Kidney (tissue), 14 donors: ENCODE results near the gene TPSB2. TPM values are rescaled to one million over a fixed set of nuclear protein-coding genes. Genes with fewer than 3 reads are reported as not detected.

Source experiments
- DNase-seq, 5 donors: peaks; one replicate each; pipeline ENCODE4 v3.0.0-alpha.2; 2013 to 2020
- FAIRE-seq: peaks from 2 replicates; lab custom pipeline; 2012; peaks lifted over from hg19 to GRCh38; lab: Jason Lieb, UNC
- H3K27ac ChIP-seq, 2 donors: one replicate each; pipeline ENCODE4 v1.7.0; 2013; ENCODE audit warnings: low read depth in 2 of 2, low read length in 2 of 2, inconsistent platforms in 1 of 2
- H3K27me3 ChIP-seq: one replicate; pipeline ENCODE4 v1.7.1; 2013; ENCODE audit warnings: low read length, inconsistent platforms; ENCODE audit not compliant: control insufficient read depth, insufficient read depth
- H3K36me3 ChIP-seq, 3 donors: one replicate each; pipeline versions ENCODE4 v1.7.0 to v1.7.1; 2013; ENCODE audit warnings: low read length in 3 of 3, control low read depth in 1 of 3, inconsistent platforms in 1 of 3; ENCODE audit not compliant: insufficient read depth in 3 of 3, control insufficient read depth in 2 of 3
- H3K4me1 ChIP-seq, 3 donors: one replicate each; pipeline versions ENCODE4 v1.7.0 to v1.7.1; 2013; ENCODE audit warnings: low read length in 3 of 3, inconsistent platforms in 1 of 3, low read depth in 1 of 3; ENCODE audit not compliant: control insufficient read depth in 2 of 3, insufficient read depth in 2 of 3
- H3K4me3 ChIP-seq, 3 donors: one replicate each; pipeline versions ENCODE4 v1.7.0 to v1.8.1; 2013; ENCODE audit warnings: low read length in 3 of 3, control low read depth in 1 of 3, inconsistent platforms in 1 of 3
- H3K9ac ChIP-seq, 3 donors: one replicate each; pipeline versions ENCODE4 v1.7.0 to v1.7.1; 2013; ENCODE audit warnings: low read length in 3 of 3, control low read depth in 1 of 3, inconsistent platforms in 1 of 3
- H3K9me3 ChIP-seq, 3 donors: one replicate each; pipeline versions ENCODE4 v1.7.0 to v1.7.1; 2013; ENCODE audit warnings: low read length in 3 of 3, control low read depth in 1 of 3, inconsistent platforms in 1 of 3; ENCODE audit not compliant: control insufficient read depth in 2 of 3, insufficient read depth in 1 of 3
- intact Hi-C: fragments of 100-400 bp; cut with DNase I; formaldehyde crosslinking; loops from one replicate; pipeline ENCODE4 v1.11.1; 2022
- polyA plus RNA-seq: library from polyadenylated mRNA; stranded (reverse); fragments of 350-450 nt; fragmentation: Illumina TruSeq; extraction: RNeasy Lipid Tissue Mini Kit (QIAGEN cat#74804); gene quantifications from one replicate; pipeline ENCODE4 v1.2.3, GENCODE V29; 2014; ENCODE audit warnings: low read depth, low replicate concordance; ENCODE audit not compliant: insufficient read depth
- total RNA-seq: library from RNA; stranded (reverse); fragmentation: NEBNext Ultra II Directional; extraction: Animal tissue kit (Norgen Biotek cat#: 25700); gene quantifications from one replicate; pipeline ENCODE4 v1.2.1, GENCODE V29; 2021
- TF ChIP-seq, protein P1 (sequence below): IDR thresholded peaks from 3 replicates; pipeline ENCODE4 v1.5.1; 2012; ENCODE audit warnings: mild to moderate bottlenecking, moderate library complexity, borderline replicate concordance; ENCODE audit not compliant: insufficient read depth; ENCODE audit errors: extremely low read depth
- donor health status: control.
- donor health status: control.
- donor health status: control.
- donor health status: control.
- donor health status: control.
- donor health status: DM: yes; HTN: yes; CAD: no.
- donor health status: Normal renal cell carcinoma (clear cell type).

Gene TPSB2
- total and polyA plus RNA-seq, 2 donors from 2014 or later, result 141 TPM; not detected in 1

DNA sequence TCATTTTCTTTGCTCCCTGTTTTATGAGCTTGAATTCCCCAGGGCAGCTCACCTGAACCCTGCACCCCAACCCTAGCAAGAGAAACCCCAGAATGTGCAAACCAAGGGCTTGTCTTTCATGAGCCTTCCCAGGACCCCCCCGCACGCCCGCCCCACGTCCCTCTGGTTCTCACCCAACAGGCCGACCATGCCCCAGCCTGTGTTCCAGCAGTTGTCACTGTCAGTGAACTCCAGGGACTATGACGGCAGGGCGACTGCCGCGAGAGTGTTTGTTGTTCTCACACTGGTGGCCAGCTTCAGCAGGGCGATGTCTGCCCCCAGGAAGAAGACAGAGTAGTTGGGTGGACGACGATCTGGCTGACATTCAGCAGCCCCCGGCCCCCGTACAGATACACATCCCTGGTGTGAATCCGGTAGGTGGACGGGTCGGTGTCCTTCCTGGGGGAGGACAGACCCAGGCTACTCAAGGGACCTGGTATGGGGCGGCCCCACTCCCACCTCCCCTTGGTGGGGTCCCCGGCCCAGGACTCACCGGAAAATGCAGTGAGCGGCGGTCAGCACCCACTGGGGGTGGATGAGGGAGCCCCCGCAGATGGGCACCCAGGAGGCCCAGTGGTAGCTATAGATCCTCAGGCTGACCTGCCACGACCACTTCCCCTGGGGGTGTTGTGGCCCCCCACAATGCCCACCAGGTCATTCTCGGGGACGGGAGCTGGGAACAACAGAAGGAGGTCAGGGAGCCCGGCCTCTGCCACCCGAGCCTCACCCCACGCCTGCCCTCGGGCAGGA lies 46.0 kb upstream of the TPSB2 start:
- H3K4me1 ChIP-seq, result peaks cover 0 to 4% (median 0%) of the 10 kb centered on the region in 3 donors
- TF ChIP-seq, protein P1, sequence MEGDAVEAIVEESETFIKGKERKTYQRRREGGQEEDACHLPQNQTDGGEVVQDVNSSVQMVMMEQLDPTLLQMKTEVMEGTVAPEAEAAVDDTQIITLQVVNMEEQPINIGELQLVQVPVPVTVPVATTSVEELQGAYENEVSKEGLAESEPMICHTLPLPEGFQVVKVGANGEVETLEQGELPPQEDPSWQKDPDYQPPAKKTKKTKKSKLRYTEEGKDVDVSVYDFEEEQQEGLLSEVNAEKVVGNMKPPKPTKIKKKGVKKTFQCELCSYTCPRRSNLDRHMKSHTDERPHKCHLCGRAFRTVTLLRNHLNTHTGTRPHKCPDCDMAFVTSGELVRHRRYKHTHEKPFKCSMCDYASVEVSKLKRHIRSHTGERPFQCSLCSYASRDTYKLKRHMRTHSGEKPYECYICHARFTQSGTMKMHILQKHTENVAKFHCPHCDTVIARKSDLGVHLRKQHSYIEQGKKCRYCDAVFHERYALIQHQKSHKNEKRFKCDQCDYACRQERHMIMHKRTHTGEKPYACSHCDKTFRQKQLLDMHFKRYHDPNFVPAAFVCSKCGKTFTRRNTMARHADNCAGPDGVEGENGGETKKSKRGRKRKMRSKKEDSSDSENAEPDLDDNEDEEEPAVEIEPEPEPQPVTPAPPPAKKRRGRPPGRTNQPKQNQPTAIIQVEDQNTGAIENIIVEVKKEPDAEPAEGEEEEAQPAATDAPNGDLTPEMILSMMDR, result no peak
- H3K9me3 ChIP-seq, result no peaks in the 10 kb centered on the region
- H3K27ac ChIP-seq, result no peak overlapping the region
- no peaks in the 10 kb centered on the region for H3K27me3 ChIP-seq
- no peak overlapping the region for H3K9ac ChIP-seq
- H3K4me3 ChIP-seq, result no peak overlapping the region
- DNase-seq, result peak in 1 of 5 donors; percentile 76
- H3K36me3 ChIP-seq, result no peaks in the 10 kb centered on the region
- no peak for FAIRE-seq
- intact Hi-C loops, result no loop called here

DNA sequence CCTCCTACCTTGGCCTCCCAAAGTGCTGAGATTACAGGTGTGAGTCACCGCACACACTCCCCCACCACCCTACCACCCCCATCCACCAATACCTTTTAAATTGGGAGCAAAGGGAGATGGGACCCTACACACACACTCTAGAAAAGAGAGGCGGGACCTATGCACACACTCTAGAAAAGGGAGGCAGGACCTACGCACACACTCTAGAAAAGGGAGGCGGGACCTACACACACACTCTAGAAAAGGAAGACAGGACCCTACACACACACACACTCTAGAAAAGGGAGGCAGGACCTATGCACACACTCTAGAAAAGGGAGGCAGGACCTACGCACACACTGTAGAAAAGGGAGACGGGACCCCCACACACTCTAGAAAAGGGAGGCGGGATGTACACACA lies 44.8 kb upstream of the TPSB2 start:
- no peak for FAIRE-seq
- no peak for DNase-seq
- Histone ChIP-seq H3K9ac (no peak overlapping the region), H3K36me3 (no peaks in the 10 kb centered on the region), H3K27ac (no peak overlapping the region), H3K27me3 (no peaks in the 10 kb centered on the region), H3K4me3 (no peak overlapping the region), H3K9me3 (no peaks in the 10 kb centered on the region), H3K4me1 (peaks cover 0 to 4% (median 0%) of the 10 kb centered on the region in 3 donors)
- TF ChIP-seq, protein P1, result no peak
- intact Hi-C loops, result no loop called here

DNA sequence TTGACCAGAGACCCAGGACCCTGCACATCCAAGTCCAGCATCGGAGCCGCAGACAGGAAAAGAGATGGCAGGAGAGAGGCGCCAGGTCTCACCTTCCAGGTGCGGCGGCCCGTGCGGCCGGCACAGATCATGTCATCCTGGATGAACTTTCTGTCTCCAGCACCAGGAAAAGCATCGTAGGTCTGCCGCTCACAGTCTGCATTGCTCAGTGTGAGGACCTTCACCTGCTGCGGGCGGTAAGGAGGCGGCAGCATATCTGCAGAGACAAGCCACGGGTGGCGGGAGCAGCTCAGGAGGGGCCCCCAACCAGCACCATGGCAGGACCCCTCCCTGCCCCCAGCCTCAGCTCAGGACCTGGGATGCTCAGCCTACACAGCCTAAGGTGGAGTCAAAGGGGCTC lies 43.8 kb upstream of the TPSB2 start:
- TF ChIP-seq, protein P1, result no peak
- DNase-seq (no peak), FAIRE-seq (no peak)
- Histone ChIP-seq H3K9me3 (no peaks in the 10 kb centered on the region), H3K9ac (no peak overlapping the region), H3K4me1 (peaks cover 0 to 4% (median 0%) of the 10 kb centered on the region in 3 donors), H3K27ac (no peak overlapping the region), H3K27me3 (no peaks in the 10 kb centered on the region), H3K4me3 (no peak overlapping the region), H3K36me3 (no peaks in the 10 kb centered on the region)
- intact Hi-C loops, result no loop called here
